ENCODE measurements around the gene KLF13.

Gene KLF13

GRCh38 chr15:31339558-31339895 lies 12.9 kb downstream of the KLF13 start:
- H3K4me1 ChIP-seq (ENCODE audit: control insufficient read depth, insufficient read depth, low read length), result peaks cover 4% of the 10 kb centered on the region
- H3K27me3 ChIP-seq (ENCODE audit: control insufficient read depth, insufficient read depth, low read length), result no peaks in the 10 kb centered on the region
- H3K9me3 ChIP-seq (ENCODE audit: control insufficient read depth, insufficient read depth, low read length), result no peaks in the 10 kb centered on the region
- no peak overlapping the region for H3K4me3 ChIP-seq (ENCODE audit: low read depth, low read length)
- H3K9ac ChIP-seq (ENCODE audit: low read depth, low read length), result no peak overlapping the region
- no peaks in the 10 kb centered on the region for H3K36me3 ChIP-seq (ENCODE audit: control insufficient read depth, insufficient read depth, low read length)

GRCh38 chr15:31340047-31340446 lies 13.4 kb downstream of the KLF13 start:
- Histone ChIP-seq H3K4me1 (ENCODE audit: control insufficient read depth, insufficient read depth, low read length) (peaks cover 4% of the 10 kb centered on the region), H3K9ac (ENCODE audit: low read depth, low read length) (no peak overlapping the region), H3K4me3 (ENCODE audit: low read depth, low read length) (no peak overlapping the region), H3K27me3 (ENCODE audit: control insufficient read depth, insufficient read depth, low read length) (no peaks in the 10 kb centered on the region), H3K36me3 (ENCODE audit: control insufficient read depth, insufficient read depth, low read length) (no peaks in the 10 kb centered on the region), H3K9me3 (ENCODE audit: control insufficient read depth, insufficient read depth, low read length) (no peaks in the 10 kb centered on the region)

DNA sequence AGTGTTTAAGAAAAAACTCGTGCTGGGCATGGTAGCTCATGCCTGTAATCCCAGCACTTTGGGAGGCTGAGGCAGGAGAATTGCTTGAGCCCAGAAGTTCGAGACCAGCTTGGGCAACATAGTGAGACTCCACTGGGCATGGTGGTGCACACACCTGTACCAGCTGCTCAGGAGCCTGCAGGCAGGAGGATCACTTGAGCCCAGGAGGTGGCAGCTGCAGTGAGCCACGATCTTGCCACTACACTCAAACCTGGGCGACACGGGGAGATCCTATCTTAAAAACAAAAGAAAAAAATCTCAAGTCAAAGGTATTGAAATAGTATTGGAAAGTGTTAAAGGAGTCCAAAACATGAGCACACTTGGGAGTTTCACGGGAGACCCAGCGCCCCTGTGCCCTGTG lies 14.0 kb downstream of the KLF13 start:
- Histone ChIP-seq H3K4me1 (ENCODE audit: control insufficient read depth, insufficient read depth, low read length) (peaks cover 4% of the 10 kb centered on the region), H3K36me3 (ENCODE audit: control insufficient read depth, insufficient read depth, low read length) (no peaks in the 10 kb centered on the region), H3K9ac (ENCODE audit: low read depth, low read length) (no peak overlapping the region), H3K4me3 (ENCODE audit: low read depth, low read length) (no peak overlapping the region), H3K27me3 (ENCODE audit: control insufficient read depth, insufficient read depth, low read length) (no peaks in the 10 kb centered on the region), H3K9me3 (ENCODE audit: control insufficient read depth, insufficient read depth, low read length) (no peaks in the 10 kb centered on the region)

DNA sequence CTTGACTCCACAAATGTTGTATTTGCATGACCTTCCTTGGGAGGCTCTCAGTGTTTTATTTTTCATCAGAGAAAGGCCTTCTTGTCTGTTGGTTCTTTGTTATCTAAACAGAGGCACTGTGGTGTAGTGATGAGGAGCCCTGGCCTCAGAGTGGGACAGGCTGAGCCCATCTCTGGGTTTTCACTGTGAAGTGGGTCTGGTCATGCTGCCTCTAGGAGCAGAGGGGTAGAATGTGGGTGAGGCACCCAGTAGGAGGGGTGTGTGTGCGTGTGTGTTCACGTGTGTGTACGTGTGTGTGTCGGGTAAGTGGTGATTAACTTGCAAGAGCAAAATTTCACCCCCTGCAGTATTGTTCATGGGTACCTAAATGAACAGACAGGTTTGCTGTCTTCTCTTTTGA lies 14.4 kb downstream of the KLF13 start:
- Histone ChIP-seq H3K4me3 (ENCODE audit: low read depth, low read length) (no peak overlapping the region), H3K9ac (ENCODE audit: low read depth, low read length) (no peak overlapping the region), H3K9me3 (ENCODE audit: control insufficient read depth, insufficient read depth, low read length) (no peaks in the 10 kb centered on the region), H3K27me3 (ENCODE audit: control insufficient read depth, insufficient read depth, low read length) (no peaks in the 10 kb centered on the region), H3K4me1 (ENCODE audit: control insufficient read depth, insufficient read depth, low read length) (peaks cover 4% of the 10 kb centered on the region), H3K36me3 (ENCODE audit: control insufficient read depth, insufficient read depth, low read length) (no peaks in the 10 kb centered on the region)

DNA sequence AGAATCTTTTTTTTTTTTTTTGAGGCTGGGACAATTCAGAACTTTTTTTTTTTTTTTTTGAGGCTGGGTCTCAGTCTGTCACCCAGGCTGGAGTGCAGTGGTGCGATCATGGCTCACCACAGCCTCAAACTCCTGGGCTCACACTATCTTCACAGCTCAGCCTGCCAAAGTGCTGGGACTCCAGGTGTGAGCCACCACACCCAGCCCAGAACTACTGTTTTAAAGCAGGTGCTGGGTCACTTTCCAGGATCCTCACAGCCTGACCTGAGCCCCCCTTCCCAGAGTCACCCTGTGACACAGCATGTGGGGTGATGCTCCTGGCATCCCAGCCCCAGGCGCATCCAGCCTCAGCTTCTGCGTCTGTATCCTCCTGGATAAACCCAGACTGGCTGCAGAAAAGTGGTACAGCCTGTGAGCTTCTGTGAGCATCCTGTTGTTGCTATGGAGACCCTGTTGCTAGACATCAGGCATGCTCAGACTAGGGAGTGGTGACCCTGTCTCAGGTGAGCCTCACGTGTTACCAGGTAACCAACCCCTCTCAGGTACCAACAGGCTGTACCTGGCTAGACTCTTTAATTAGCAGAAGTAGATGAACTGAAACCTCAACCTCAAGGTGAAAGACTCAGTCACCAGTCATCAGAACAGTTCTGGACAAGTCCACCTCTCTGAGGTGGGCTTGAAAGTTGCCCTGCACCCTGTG lies 15.0 kb downstream of the KLF13 start:
- peaks cover 3% of the 10 kb centered on the region for H3K4me1 ChIP-seq (ENCODE audit: control insufficient read depth, insufficient read depth, low read length)

DNA sequence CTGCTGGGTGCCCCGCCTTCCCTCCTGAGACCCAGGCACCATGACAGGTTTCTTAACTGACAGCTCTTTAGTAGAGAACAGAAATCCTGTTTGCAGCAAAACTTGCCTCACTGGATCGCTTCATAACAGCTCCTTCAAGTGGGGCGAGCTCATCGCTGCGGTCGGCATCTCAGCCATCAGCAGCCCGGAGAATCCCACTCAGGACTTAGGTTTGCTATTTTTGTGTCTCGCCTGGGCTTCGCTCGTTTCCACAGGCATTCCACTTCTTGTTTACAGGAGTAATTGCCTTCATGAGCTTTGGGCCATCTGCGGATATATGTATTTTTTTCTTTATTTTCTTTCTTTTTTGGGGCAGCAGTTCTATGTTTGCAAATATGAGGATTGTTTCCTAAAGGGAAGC lies 15.7 kb downstream of the KLF13 start:
- Histone ChIP-seq H3K9ac (ENCODE audit: low read depth, low read length) (no peak overlapping the region), H3K4me1 (ENCODE audit: control insufficient read depth, insufficient read depth, low read length) (no peaks in the 10 kb centered on the region), H3K27me3 (ENCODE audit: control insufficient read depth, insufficient read depth, low read length) (no peaks in the 10 kb centered on the region), H3K4me3 (ENCODE audit: low read depth, low read length) (no peak overlapping the region), H3K36me3 (ENCODE audit: control insufficient read depth, insufficient read depth, low read length) (no peaks in the 10 kb centered on the region), H3K9me3 (ENCODE audit: control insufficient read depth, insufficient read depth, low read length) (no peaks in the 10 kb centered on the region)

More for the DNA sequence above, 15.0 kb downstream of the KLF13 start:
- Histone ChIP-seq H3K4me3 (ENCODE audit: low read depth, low read length) (no peak overlapping the region), H3K36me3 (ENCODE audit: control insufficient read depth, insufficient read depth, low read length) (no peaks in the 10 kb centered on the region), H3K27me3 (ENCODE audit: control insufficient read depth, insufficient read depth, low read length) (no peaks in the 10 kb centered on the region), H3K9me3 (ENCODE audit: control insufficient read depth, insufficient read depth, low read length) (no peaks in the 10 kb centered on the region), H3K9ac (ENCODE audit: low read depth, low read length) (no peak overlapping the region)

- Histone ChIP-seq H3K4me1 (ENCODE audit: control insufficient read depth, insufficient read depth, low read length) (no peaks in the 10 kb centered on the region), H3K4me3 (ENCODE audit: low read depth, low read length) (no peak overlapping the region), H3K27me3 (ENCODE audit: control insufficient read depth, insufficient read depth, low read length) (no peaks in the 10 kb centered on the region), H3K36me3 (ENCODE audit: control insufficient read depth, insufficient read depth, low read length) (no peaks in the 10 kb centered on the region), H3K9ac (ENCODE audit: low read depth, low read length) (no peak overlapping the region), H3K9me3 (ENCODE audit: control insufficient read depth, insufficient read depth, low read length) (no peaks in the 10 kb centered on the region)
Measured at GRCh38 chr15:31342781-31343626, 16.4 kb downstream of the KLF13 start.

DNA sequence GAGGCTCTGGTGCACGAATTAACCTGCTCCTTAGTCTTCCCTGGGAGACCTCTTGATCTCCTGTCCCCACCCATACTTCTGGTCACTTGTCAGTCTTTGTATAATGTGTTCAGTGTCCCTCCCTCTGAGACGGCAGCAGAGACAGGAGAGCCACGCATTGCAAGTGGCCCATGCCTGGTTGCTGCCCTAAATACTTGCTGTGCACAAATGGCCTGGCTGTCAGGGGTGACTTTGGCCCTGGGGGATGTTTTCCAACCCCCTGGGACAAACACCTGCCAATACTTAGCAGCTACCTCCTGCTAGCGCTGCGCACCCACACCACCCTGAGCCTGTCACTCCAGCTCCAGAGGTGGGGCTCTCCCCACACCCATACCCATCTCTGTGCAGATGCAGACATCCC lies 17.2 kb downstream of the KLF13 start:
- no peak overlapping the region for H3K9ac ChIP-seq (ENCODE audit: low read depth, low read length)
- H3K4me1 ChIP-seq (ENCODE audit: control insufficient read depth, insufficient read depth, low read length), result no peaks in the 10 kb centered on the region
- no peaks in the 10 kb centered on the region for H3K27me3 ChIP-seq (ENCODE audit: control insufficient read depth, insufficient read depth, low read length)
- H3K36me3 ChIP-seq (ENCODE audit: control insufficient read depth, insufficient read depth, low read length), result no peaks in the 10 kb centered on the region
- H3K9me3 ChIP-seq (ENCODE audit: control insufficient read depth, insufficient read depth, low read length), result no peaks in the 10 kb centered on the region
- no peak overlapping the region for H3K4me3 ChIP-seq (ENCODE audit: low read depth, low read length)

GRCh38 chr15:31344266-31344665 lies 17.6 kb downstream of the KLF13 start:
- Histone ChIP-seq H3K9me3 (ENCODE audit: control insufficient read depth, insufficient read depth, low read length) (no peaks in the 10 kb centered on the region), H3K9ac (ENCODE audit: low read depth, low read length) (no peak overlapping the region), H3K36me3 (ENCODE audit: control insufficient read depth, insufficient read depth, low read length) (no peaks in the 10 kb centered on the region), H3K4me1 (ENCODE audit: control insufficient read depth, insufficient read depth, low read length) (no peaks in the 10 kb centered on the region), H3K4me3 (ENCODE audit: low read depth, low read length) (no peak overlapping the region), H3K27me3 (ENCODE audit: control insufficient read depth, insufficient read depth, low read length) (no peaks in the 10 kb centered on the region)

DNA sequence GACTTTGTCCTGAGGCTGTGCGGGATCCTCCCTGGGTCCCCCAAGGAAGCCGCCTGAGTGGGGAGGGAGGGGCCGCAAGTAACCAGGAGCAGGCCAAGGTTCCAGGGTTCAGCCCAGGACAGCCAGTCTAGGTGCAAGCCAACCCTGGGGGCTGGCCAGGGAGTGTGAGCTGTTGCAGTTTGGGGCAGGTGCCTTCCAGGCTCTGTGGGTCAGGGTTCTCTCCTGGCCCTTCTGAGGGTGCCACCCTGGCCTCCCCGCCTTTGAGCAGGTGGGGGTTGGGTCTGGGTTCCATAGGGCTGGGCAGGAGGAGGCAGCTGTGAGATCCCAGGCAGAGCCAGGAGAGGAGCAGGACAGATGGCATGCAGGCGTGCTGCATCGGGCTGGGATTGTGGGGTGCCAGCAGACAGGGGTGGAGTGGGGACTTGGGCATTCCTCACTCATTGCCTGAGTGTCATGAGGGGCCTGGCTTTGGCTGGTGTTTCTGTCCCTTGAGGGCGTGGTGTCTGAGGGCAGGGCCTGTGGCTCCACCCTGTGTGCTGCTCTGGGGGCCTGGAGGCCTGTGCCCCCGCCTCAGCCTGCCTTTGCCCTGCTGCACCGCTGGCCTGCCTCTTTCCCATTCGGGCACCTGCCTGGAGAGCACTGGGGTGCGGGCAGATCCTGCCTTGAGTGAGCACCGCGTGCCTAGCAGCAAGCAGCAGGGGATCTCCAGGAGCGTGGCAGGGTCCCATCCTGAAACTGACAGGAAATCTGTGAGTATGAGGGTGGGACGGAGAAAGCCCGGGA lies 18.4 kb downstream of the KLF13 start:
- no peaks in the 10 kb centered on the region for H3K36me3 ChIP-seq (ENCODE audit: control insufficient read depth, insufficient read depth, low read length)
- H3K4me1 ChIP-seq (ENCODE audit: control insufficient read depth, insufficient read depth, low read length), result no peaks in the 10 kb centered on the region
- H3K9ac ChIP-seq (ENCODE audit: low read depth, low read length), result peak overlapping the region; percentile 37
- H3K4me3 ChIP-seq (ENCODE audit: low read depth, low read length), result no peak overlapping the region
- no peaks in the 10 kb centered on the region for H3K27me3 ChIP-seq (ENCODE audit: control insufficient read depth, insufficient read depth, low read length)
- no peaks in the 10 kb centered on the region for H3K9me3 ChIP-seq (ENCODE audit: control insufficient read depth, insufficient read depth, low read length)

- Histone ChIP-seq H3K9ac (ENCODE audit: low read depth, low read length) (no peak overlapping the region), H3K27me3 (ENCODE audit: control insufficient read depth, insufficient read depth, low read length) (no peaks in the 10 kb centered on the region), H3K4me1 (ENCODE audit: control insufficient read depth, insufficient read depth, low read length) (no peaks in the 10 kb centered on the region), H3K9me3 (ENCODE audit: control insufficient read depth, insufficient read depth, low read length) (no peaks in the 10 kb centered on the region), H3K36me3 (ENCODE audit: control insufficient read depth, insufficient read depth, low read length) (no peaks in the 10 kb centered on the region), H3K4me3 (ENCODE audit: low read depth, low read length) (no peak overlapping the region)
Measured at GRCh38 chr15:31345606-31346366, 19.2 kb downstream of the KLF13 start.
